Stimulated activated CD8-positive, alpha-beta memory T cell treated with anti-CD3 and anti-CD28 coated beads, Interleukin-4, amount 100 ng/mL, for 1 hour (primary cell): Measurements from ENCODE around the gene DENND6A.
"Not testable (repeated sequence)": the region's sequence is repeated elsewhere in the genome, so short reads cannot be mapped to it uniquely, and the experiment has no call there.

Source experiments
- DNase-seq, 2 donors: peaks; one replicate each; pipeline ENCODE4 v3.0.0-alpha.2; 2020; ENCODE audit warnings: low read depth in 2 of 2, low spot score in 1 of 2

Gene DENND6A, protein sequence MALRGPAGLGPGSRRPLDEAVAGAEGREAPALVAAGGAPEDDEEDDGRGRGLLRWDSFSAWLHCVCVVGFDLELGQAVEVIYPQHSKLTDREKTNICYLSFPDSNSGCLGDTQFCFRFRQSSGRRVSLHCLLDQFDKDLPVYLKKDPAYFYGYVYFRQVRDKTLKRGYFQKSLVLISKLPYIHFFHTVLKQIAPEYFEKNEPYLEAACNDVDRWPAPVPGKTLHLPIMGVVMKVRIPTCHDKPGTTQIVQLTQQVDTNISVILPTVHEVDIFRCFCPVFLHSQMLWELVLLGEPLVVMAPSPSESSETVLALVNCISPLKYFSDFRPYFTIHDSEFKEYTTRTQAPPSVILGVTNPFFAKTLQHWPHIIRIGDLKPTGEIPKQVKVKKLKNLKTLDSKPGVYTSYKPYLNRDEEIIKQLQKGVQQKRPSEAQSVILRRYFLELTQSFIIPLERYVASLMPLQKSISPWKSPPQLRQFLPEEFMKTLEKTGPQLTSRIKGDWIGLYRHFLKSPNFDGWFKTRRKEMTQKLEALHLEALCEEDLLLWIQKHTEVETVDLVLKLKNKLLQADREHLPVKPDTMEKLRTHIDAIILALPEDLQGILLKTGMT

GRCh38 chr3:57692396-57693147 lies at the start of gene DENND6A:
DENND6A (minus strand) TSS chr3:57693077; CDS start chr3:57693018, 59 bp downstream.
- peak; percentile 83 to 94 for DNase-seq

DNA sequence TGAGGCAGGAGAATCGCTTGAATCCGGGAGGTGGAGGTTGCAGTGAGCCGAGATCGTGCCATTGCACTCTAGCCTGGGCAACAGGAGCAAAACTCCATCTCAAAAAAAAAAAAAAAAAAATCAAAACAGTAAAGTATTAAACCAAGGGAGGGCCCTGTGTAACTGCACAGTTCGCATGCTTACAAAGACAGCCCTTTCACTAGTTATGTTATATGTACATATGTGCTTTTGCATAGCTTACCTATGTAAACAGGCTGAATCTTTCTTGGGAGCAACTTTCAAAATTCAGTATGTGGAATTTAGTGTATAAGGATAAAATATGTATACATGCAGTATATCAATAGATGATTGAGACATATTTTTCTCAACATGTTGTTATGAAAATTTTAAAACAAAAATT lies 47.1 kb upstream of the DENND6A start:
- no peak for DNase-seq

GRCh38 chr3:57738391-57738790 lies 45.5 kb upstream of the DENND6A start:
- no peak for DNase-seq

DNA sequence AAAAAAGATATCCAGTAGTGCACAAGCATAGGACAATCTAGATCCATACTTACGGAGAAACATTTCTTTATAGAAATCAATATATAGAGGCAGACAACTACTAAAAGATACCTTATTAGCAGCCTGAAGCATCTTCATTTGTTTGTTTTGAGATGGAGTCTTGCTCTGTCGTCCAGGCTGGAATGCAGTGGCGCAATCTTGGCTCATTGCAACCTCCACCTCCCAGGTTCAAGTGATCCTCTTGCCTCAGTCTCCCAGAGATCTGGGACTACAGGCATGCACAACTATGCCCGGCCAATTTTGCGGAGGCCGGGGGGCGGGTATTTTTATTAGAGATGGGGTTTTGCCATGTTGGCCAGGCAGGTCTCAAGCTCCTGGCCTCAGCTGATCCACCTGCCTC lies 45.0 kb upstream of the DENND6A start:
- DNase-seq = no peak

DNA sequence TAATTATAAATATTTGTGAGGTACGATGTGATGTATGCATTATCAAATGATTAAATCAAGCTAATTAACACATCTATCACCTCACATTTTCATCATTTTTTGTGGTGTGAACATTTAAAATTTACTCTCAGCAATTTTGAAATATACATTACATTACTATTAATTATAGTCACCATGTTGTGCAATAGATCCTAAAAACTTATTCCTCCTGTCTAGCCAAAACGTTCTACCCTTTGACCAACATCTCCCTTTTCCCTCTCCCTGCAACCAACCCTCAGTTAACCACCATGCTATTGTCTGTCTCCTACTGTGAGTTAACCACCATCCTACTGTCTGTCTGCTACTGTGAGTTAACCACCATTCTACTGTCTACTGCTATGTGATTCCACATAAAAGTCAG lies 42.5 kb upstream of the DENND6A start:
- DNase-seq = no peak

DNA sequence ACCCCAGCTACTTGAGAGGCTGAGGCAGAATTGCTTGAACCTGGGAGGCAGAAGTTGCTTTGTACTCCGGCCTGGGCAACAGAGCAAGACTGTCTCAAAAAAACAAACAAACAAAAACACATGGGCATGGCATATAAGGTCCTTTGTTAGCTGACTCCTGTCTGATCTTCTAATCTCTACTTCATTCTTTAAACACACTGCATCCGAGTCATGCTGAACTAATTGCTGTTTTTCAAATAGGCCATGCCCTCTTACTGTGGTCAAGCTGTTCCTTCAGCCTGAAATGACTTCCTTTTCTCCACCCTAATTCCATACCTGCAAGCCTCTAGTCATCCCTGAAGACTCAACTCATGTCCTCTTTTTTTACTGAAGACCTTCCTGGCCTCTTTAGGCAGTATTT lies 40.9 kb upstream of the DENND6A start:
- no peak for DNase-seq

DNA sequence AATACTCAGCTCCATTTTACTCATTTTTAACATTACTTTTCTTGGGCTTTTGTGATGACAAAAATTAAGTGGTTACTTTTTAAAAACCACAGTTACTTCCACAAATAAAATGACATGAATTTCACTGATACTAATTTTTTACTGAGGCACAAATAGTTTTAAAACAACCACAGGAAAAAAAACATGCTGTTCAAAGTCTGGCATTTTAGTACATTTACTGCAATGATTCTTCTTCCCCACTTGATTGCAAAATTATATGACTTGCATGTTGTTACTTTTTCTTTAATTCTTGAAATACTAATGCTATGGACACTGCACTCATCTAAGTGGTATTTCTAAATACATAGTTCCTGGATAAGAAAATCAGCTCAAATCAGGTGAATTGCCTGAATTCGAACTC lies 38.4 kb upstream of the DENND6A start:
- DNase-seq = no peak

- DNase-seq = no peak
Measured at GRCh38 chr3:57730682-57731081, 37.8 kb upstream of the DENND6A start.

GRCh38 chr3:57729334-57730045 lies 36.6 kb upstream of the DENND6A start:
- no peak for DNase-seq

DNA sequence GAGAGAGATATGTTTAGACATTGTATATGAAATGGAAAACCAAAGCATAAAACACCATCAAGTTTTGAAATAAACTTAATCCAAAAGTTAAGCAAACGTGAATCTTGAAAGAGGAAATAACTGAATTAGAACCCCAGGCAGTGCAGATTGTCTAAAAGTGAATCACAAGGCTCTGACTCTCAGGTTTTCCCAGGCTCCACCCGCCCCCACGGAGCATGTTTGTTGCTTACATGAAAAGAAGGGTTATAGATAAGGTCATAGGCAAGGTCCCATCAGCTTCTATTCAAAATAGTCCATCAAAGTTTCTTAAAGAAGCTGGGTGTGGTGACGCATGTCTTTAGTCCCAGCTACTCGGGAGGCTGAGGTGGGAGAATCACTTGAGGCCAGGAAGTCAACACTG lies 34.2 kb upstream of the DENND6A start:
- DNase-seq = no peak

- no peak for DNase-seq
Measured at GRCh38 chr3:57726397-57726796, 33.5 kb upstream of the DENND6A start.

GRCh38 chr3:57718118-57718517 lies 25.2 kb upstream of the DENND6A start:
- no peak for DNase-seq

GRCh38 chr3:57717205-57717868 lies 24.5 kb upstream of the DENND6A start:
- DNase-seq = no peak

GRCh38 chr3:57715686-57716085 lies 22.8 kb upstream of the DENND6A start:
- no peak for DNase-seq

- no peak for DNase-seq
Measured at GRCh38 chr3:57709559-57709958, 16.7 kb upstream of the DENND6A start.

DNA sequence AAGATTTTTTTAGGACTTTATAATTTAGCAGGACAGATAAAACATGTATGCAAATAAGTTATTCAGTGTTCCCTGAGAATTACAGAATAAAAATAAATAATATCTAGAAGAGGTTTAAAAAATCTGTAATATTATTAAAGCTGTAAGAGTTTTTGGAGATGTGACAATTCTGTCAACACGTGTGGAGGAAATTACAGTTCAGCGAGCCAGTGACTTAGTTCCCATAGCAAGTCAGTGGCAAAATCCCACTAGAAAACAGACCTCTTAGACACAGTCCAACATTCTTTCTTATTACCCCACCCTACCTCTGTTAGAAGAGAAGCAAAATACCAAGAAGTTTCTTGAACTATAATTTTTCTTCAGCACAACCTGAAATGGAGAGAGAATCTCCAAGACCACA lies 16.2 kb upstream of the DENND6A start:
- no peak for DNase-seq

- no peak for DNase-seq
Measured at GRCh38 chr3:57706462-57706861, 13.6 kb upstream of the DENND6A start.

GRCh38 chr3:57705351-57705750 lies 12.5 kb upstream of the DENND6A start:
- DNase-seq = not testable (repeated sequence)

DNA sequence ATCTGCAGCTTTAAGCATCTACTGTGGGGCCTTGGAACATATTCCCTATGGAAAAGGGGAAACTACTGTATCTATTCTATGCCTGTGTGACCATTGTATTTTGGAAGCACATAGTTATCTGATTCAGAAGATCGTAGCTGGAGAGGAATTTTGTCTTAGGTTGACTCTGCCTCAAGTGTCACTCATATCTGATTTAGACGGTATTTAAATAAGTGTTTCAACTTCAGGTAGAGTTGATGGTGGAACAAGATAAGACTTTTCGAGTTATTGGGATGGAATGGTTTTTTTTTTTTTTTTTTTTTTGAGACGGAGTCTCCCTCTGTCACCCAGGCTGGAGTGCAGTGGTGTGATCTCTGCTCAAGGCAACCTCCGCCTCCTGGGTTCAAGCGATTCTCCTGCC lies 8.9 kb upstream of the DENND6A start:
- no peak for DNase-seq

DNA sequence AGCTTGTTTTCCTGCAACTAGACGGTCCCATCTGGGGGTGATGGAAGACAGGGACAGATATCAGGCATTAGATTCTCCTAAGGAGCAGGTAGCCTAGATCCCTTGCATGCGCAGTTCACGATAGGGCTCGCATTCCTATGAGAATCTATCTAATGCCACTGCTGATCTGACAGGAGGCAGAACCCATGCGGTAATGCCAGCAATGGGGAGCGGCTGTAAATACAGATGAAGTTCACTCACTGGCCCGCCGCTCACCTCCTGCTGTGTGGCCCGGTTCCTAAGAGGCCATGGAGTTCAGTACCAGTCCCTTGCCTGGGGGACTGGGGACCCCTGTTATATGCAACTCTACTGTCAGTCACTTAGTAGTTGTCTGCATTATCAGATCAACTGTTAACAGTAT lies 7.9 kb upstream of the DENND6A start:
- DNase-seq = no peak

GRCh38 chr3:57699591-57699990 lies 6.7 kb upstream of the DENND6A start:
- no peak for DNase-seq
